Measurements from ENCODE around the gene OSMR. TPM values are rescaled to one million over a fixed set of nuclear protein-coding genes. Genes with fewer than 3 reads are reported as not detected.

The OSMR gene
- total RNA-seq, 1 experiment from 2014 or later, result 1.6 TPM

DNA sequence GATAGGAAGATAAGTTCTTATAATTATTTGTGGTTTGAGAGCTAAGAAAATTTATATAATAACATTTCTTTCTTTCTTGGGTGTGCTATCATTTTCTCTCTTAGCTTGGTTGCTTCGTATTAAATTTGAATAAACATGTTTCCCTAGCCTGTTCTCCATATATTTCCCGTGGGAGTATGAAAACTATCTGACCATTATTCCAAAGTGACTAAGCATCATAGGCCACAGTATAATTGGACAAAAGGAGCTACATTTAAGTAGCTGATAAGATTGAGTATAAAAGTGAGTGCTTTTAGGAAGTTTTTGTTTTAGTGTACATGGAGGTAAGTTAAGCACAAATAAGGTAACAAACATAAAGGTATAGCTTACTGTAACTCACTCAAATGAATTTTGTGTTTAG lies 8.4 kb upstream of the OSMR start:
- Histone ChIP-seq H3K4me1 (ENCODE audit: insufficient read depth, low read length) (no peaks in the 10 kb centered on the region), H3K23me2 (ENCODE audit: insufficient read length, low read depth, low read length, poor library complexity, severe bottlenecking) (no peaks in the 10 kb centered on the region), H3K27me3 (ENCODE audit: insufficient read depth, low read length) (no peaks in the 10 kb centered on the region), H3K56ac (ENCODE audit: insufficient read length, low read depth, low read length) (no peak overlapping the region), H2BK12ac (ENCODE audit: insufficient read length, low read depth, low read length) (no peak overlapping the region), H2BK15ac (ENCODE audit: low read depth, low read length) (no peak overlapping the region), H3K23ac (ENCODE audit: insufficient read length, low read depth, low read length) (no peak overlapping the region), H3K18ac (ENCODE audit: insufficient read length, low read depth, low read length) (no peak overlapping the region), H3K79me2 (ENCODE audit: insufficient read depth, low read length) (no peaks in the 10 kb centered on the region), H4K91ac (ENCODE audit: insufficient read length, low read depth, low read length) (no peak overlapping the region), H3K4me2 (ENCODE audit: insufficient read depth, insufficient read length, low read length) (no peak overlapping the region), H4K20me1 (ENCODE audit: control insufficient read depth, insufficient read depth, insufficient read length) (no peaks in the 10 kb centered on the region), H4K8ac (replicated peaks; ENCODE audit: insufficient read length, low read depth, low read length) (no peak overlapping the region), H2AFZ (ENCODE audit: low read length) (no peak overlapping the region), H3K14ac (ENCODE audit: insufficient read depth, low read length) (no peak overlapping the region), H2BK5ac (ENCODE audit: insufficient read length, low read length) (no peak overlapping the region), H2AK5ac (ENCODE audit: insufficient read length, low read length) (no peak overlapping the region), H3K9ac (ENCODE audit: extremely low read depth, insufficient read length, low read length) (no peak overlapping the region), H2BK120ac (ENCODE audit: low read depth, low read length, poor library complexity, severe bottlenecking) (no peak overlapping the region), H2BK20ac (ENCODE audit: low read depth, low read length, poor library complexity, severe bottlenecking) (no peak overlapping the region), H3K4ac (ENCODE audit: low read depth, low read length) (no peak overlapping the region), H3T11ph (ENCODE audit: low read length) (no peak overlapping the region), H4K5ac (ENCODE audit: insufficient read length, low read depth, low read length) (no peak overlapping the region), H3K9me3 (ENCODE audit: control insufficient read depth, low read depth, low read length) (no peaks in the 10 kb centered on the region), H3K79me1 (ENCODE audit: insufficient read depth, low read depth, low read length, poor library complexity, severe bottlenecking) (no peaks in the 10 kb centered on the region), H3K27ac (ENCODE audit: insufficient read length, low read depth, low read length) (no peak overlapping the region)
- Mint-ChIP-seq H3K4me1 (no peaks in the 10 kb centered on the region), H3K9me3 (no peaks in the 10 kb centered on the region), H3K36me3 (ENCODE audit: insufficient read depth in 1 of 3, low read depth in 3 of 3) (no peaks in the 10 kb centered on the region), H3K4me3 (no peak overlapping the region), H3K27ac (no peak overlapping the region), H3K27me3 (ENCODE audit: low read depth) (no peaks in the 10 kb centered on the region)
- no CpG with 5 or more reads among the region's 2 CpGs for WGBS (ENCODE audit: extremely low coverage, insufficient read length, low lambda C conversion rate)
- DNase-seq, result no peak
- TF ChIP-seq, protein P1, sequence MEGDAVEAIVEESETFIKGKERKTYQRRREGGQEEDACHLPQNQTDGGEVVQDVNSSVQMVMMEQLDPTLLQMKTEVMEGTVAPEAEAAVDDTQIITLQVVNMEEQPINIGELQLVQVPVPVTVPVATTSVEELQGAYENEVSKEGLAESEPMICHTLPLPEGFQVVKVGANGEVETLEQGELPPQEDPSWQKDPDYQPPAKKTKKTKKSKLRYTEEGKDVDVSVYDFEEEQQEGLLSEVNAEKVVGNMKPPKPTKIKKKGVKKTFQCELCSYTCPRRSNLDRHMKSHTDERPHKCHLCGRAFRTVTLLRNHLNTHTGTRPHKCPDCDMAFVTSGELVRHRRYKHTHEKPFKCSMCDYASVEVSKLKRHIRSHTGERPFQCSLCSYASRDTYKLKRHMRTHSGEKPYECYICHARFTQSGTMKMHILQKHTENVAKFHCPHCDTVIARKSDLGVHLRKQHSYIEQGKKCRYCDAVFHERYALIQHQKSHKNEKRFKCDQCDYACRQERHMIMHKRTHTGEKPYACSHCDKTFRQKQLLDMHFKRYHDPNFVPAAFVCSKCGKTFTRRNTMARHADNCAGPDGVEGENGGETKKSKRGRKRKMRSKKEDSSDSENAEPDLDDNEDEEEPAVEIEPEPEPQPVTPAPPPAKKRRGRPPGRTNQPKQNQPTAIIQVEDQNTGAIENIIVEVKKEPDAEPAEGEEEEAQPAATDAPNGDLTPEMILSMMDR (conservative IDR thresholded peaks at IDR 0.05), result no peak

Data from H9 (cell line).